ENCODE results near the gene HTRA2.

Gene HTRA2

DNA sequence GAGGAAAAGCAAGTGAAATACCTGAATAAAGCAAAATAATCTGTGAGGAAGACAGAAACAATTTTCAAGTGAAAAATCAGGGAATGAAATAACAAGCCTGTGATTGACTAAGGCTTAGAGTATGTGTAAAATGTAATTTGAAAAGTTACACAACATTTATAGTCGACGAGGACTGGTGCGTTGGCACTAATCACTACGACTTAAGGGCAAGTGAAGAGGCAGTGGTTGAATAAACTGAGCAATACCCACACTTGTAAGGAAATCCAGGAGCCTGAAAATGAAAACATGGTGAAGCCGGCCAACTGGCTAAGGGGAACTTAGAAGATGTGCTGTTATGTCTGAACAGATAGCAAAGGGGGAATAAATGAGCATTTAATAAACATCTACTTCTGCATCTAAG is 38.1 kb downstream of the HTRA2 start:
- Histone ChIP-seq H3K27me3 (ENCODE audit: low read length) (no peaks in the 10 kb centered on the region), H3K36me3 (ENCODE audit: low read length) (no peaks in the 10 kb centered on the region), H3F3A (ENCODE audit: insufficient read depth) (no peaks in the 10 kb centered on the region), H3K9me3 (ENCODE audit: insufficient read depth, low read length) (no peaks in the 10 kb centered on the region), H3K9ac (ENCODE audit: low read length) (no peak overlapping the region), H3K9me2 (replicated peaks; ENCODE audit: insufficient read depth, low read length) (no peaks in the 10 kb centered on the region), H3K4me2 (ENCODE audit: low read depth, low read length, poor library complexity, severe bottlenecking) (no peak overlapping the region), H2AFZ (ENCODE audit: low read depth, low read length, severe bottlenecking) (no peak overlapping the region), H3K27ac (ENCODE audit: low read depth, low read length) (no peak overlapping the region), H4K20me1 (ENCODE audit: low read depth, low read length) (no peaks in the 10 kb centered on the region), H3K79me2 (ENCODE audit: insufficient read depth, low read length) (no peaks in the 10 kb centered on the region), H3K4me3 (ENCODE audit: insufficient read depth, low read length, poor library complexity, severe bottlenecking) (no peak overlapping the region)
- TF ChIP-seq CTCF (IDR thresholded peaks at IDR 0.05; ENCODE audit: insufficient read depth, low read length, poor library complexity, severe bottlenecking) (no peak), EZH2phosphoT487 (conservative IDR thresholded peaks at IDR 0.05; ENCODE audit: low read length) (no peak)

GRCh38 chr2:74569686-74570085 is 40.0 kb downstream of the HTRA2 start:
- Histone ChIP-seq H3K36me3 (ENCODE audit: low read length) (no peaks in the 10 kb centered on the region), H3K79me2 (ENCODE audit: insufficient read depth, low read length) (no peaks in the 10 kb centered on the region), H3K9me2 (replicated peaks; ENCODE audit: insufficient read depth, low read length) (no peaks in the 10 kb centered on the region), H3F3A (ENCODE audit: insufficient read depth) (0 out of 2 replicates have a peak, but pooled peaks cover 5% of the 10 kb centered on the region), H3K27me3 (ENCODE audit: low read length) (no peaks in the 10 kb centered on the region), H3K9ac (ENCODE audit: low read length) (no peak overlapping the region), H4K20me1 (ENCODE audit: low read depth, low read length) (no peaks in the 10 kb centered on the region), H2AFZ (ENCODE audit: low read depth, low read length, severe bottlenecking) (no peak overlapping the region), H3K4me2 (ENCODE audit: low read depth, low read length, poor library complexity, severe bottlenecking) (no peak overlapping the region), H3K27ac (ENCODE audit: low read depth, low read length) (no peak overlapping the region), H3K4me3 (ENCODE audit: insufficient read depth, low read length, poor library complexity, severe bottlenecking) (no peak overlapping the region), H3K9me3 (ENCODE audit: insufficient read depth, low read length) (no peaks in the 10 kb centered on the region)
- TF ChIP-seq CTCF (IDR thresholded peaks at IDR 0.05; ENCODE audit: insufficient read depth, low read length, poor library complexity, severe bottlenecking) (no peak), EZH2phosphoT487 (conservative IDR thresholded peaks at IDR 0.05; ENCODE audit: low read length) (no peak)

GRCh38 chr2:74571058-74571457 is 41.3 kb downstream of the HTRA2 start:
- no peaks in the 10 kb centered on the region for H3K79me2 ChIP-seq (ENCODE audit: insufficient read depth, low read length)
- H3K9ac ChIP-seq (ENCODE audit: low read length) = no peak overlapping the region

More at GRCh38 chr2:74571058-74571457, 41.3 kb downstream of the HTRA2 start:
- TF ChIP-seq EZH2phosphoT487 (conservative IDR thresholded peaks at IDR 0.05; ENCODE audit: low read length) (no peak), CTCF (IDR thresholded peaks at IDR 0.05; ENCODE audit: insufficient read depth, low read length, poor library complexity, severe bottlenecking) (no peak)
- H3K9me3 ChIP-seq (ENCODE audit: insufficient read depth, low read length) = no peaks in the 10 kb centered on the region
- no peak overlapping the region for H3K27ac ChIP-seq (ENCODE audit: low read depth, low read length)
- H3K9me2 ChIP-seq (replicated peaks; ENCODE audit: insufficient read depth, low read length) = no peaks in the 10 kb centered on the region
- H3K4me2 ChIP-seq (ENCODE audit: low read depth, low read length, poor library complexity, severe bottlenecking) = peak overlapping the region; percentile 25
- 0 out of 2 replicates have a peak, but pooled peaks cover 5% of the 10 kb centered on the region for H3F3A ChIP-seq (ENCODE audit: insufficient read depth)
- H4K20me1 ChIP-seq (ENCODE audit: low read depth, low read length) = no peaks in the 10 kb centered on the region
- H3K27me3 ChIP-seq (ENCODE audit: low read length) = no peaks in the 10 kb centered on the region
- H2AFZ ChIP-seq (ENCODE audit: low read depth, low read length, severe bottlenecking) = peak overlapping the region; percentile 27
- H3K4me3 ChIP-seq (ENCODE audit: insufficient read depth, low read length, poor library complexity, severe bottlenecking) = no peak overlapping the region
- no peaks in the 10 kb centered on the region for H3K36me3 ChIP-seq (ENCODE audit: low read length)
